A549 (cell line): ENCODE measurements around the gene MAPRE2. TPM values are rescaled to one million over a fixed set of nuclear protein-coding genes. Genes with fewer than 3 reads are reported as not detected.

Source experiments
- ATAC-seq, 2 experiments: fragments of 200-7000 bp in 1 of 2; fragments of >200 bp in 1 of 2; cut with Nextera tagmentation in 1 of 2; cut with Tn5 transposase in 1 of 2; 3 replicates each; pipeline versions ENCODE4 v1.8.0 to v1.9.1; 2018 to 2020; ENCODE audit warnings: mild to moderate bottlenecking in 1 of 2, moderate library complexity in 1 of 2
- CTCF ChIA-PET: fragments of 300-600 bp; sonication (Branson Sonifier 250); formaldehyde crosslinking; extraction: SDS; loops from one replicate; lab custom pipeline; 2021; ENCODE audit warnings: antibody characterized with exemption, inconsistent platforms; lab: Yijun Ruan, JAX
- POLR2A ChIA-PET: fragments of 350-600 bp; formaldehyde crosslinking; extraction: SDS; loops from one replicate; lab custom pipeline; 2021; ENCODE audit warnings: antibody characterized with exemption, inconsistent platforms; lab: Yijun Ruan, JAX
- DNase-seq, 2 experiments: peaks; one replicate each; pipeline versions ENCODE4 v3.0.0 to v3.0.0-alpha.2; 2011 to 2016; ENCODE audit warnings: low read depth in 1 of 2, low spot score in 1 of 2
- FAIRE-seq: peaks from 2 replicates; lab custom pipeline; 2011; peaks lifted over from hg19 to GRCh38; lab: Jason Lieb, UNC
- H3K27ac ChIP-seq, 2 experiments: fragments of >200 bp; sonication (Bioruptor Twin); formaldehyde crosslinking; 3 replicates each; pipeline ENCODE4 v1.5.1; 2016 to 2017
- H3K4me1 ChIP-seq: fragments of >200 bp; sonication (Bioruptor Twin); formaldehyde crosslinking; 3 replicates; pipeline ENCODE4 v1.6.1; 2016
- H3K4me2 ChIP-seq: fragments of >200 bp; sonication (Bioruptor Twin); formaldehyde crosslinking; 3 replicates; pipeline ENCODE4 v1.6.1; 2016
- H3K4me3 ChIP-seq: fragments of >200 bp; sonication (Bioruptor Twin); formaldehyde crosslinking; 3 replicates; pipeline ENCODE4 v1.5.1; 2016
- H3K9me3 ChIP-seq: fragments of >200 bp; sonication (Bioruptor Twin); formaldehyde crosslinking; 3 replicates; pipeline ENCODE4 v1.6.1; 2016
- CBX8 ChIP-seq: fragments of 200-600 bp; sonication (generic); IDR thresholded peaks from 2 replicates; pipeline ENCODE4 v1.6.1; 2016
- CHD2 ChIP-seq: fragments of 150-350 bp; IDR thresholded peaks from 2 replicates; pipeline ENCODE4 v1.6.1; 2014; ENCODE audit warnings: low read length; ENCODE audit not compliant: partially characterized antibody
- CTCF ChIP-seq: fragments of >200 bp; sonication (Bioruptor Twin); formaldehyde crosslinking; IDR thresholded peaks from 3 replicates; pipeline ENCODE4 v1.5.1; 2016
- EHMT2 ChIP-seq: fragments of 200-600 bp; sonication (generic); IDR thresholded peaks from 2 replicates; pipeline ENCODE4 v1.6.1; 2016; ENCODE audit warnings: antibody characterized with exemption, low read depth, mild to moderate bottlenecking, moderate library complexity
- GATA3 ChIP-seq: IDR thresholded peaks from 2 replicates; pipeline ENCODE4 v1.6.1; 2012; ENCODE audit warnings: borderline replicate concordance
- HES2 ChIP-seq: fragments of >200 bp; sonication (Bioruptor Twin); formaldehyde crosslinking; IDR thresholded peaks from 2 replicates; pipeline ENCODE4 v1.6.1; 2016
- HOXB13 ChIP-seq: fragments of 250-450 bp; sonication (Bioruptor Pico); IDR thresholded peaks from 2 replicates; pipeline ENCODE4 v1.5.0; 2020; ENCODE audit warnings: low read depth, mild to moderate bottlenecking, moderate library complexity
- JUNB ChIP-seq: fragments of >200 bp; sonication (Bioruptor Twin); formaldehyde crosslinking; IDR thresholded peaks from 2 replicates; pipeline ENCODE4 v1.6.1; 2016
- KDM1A ChIP-seq: fragments of 200-600 bp; sonication (generic); IDR thresholded peaks from 2 replicates; pipeline ENCODE4 v1.6.1; 2016; ENCODE audit warnings: low read depth, mild to moderate bottlenecking
- KDM5A ChIP-seq: fragments of 200-600 bp; sonication (generic); IDR thresholded peaks from 2 replicates; pipeline ENCODE4 v1.6.1; 2016; ENCODE audit warnings: antibody characterized with exemption, mild to moderate bottlenecking
- MAFK ChIP-seq: fragments of 450-650 bp; IDR thresholded peaks from 2 replicates; pipeline ENCODE4 v1.6.1; 2014; ENCODE audit not compliant: partially characterized antibody
- MYC ChIP-seq: IDR thresholded peaks from 2 replicates; pipeline ENCODE4 v1.6.1; 2012; ENCODE audit warnings: mild to moderate bottlenecking, inconsistent platforms, low read length, improper control_type of control experiment, borderline replicate concordance
- NFE2L2 ChIP-seq: fragments of 150-350 bp; conservative IDR thresholded peaks from 2 replicates; pipeline ENCODE4 v1.6.1; 2014; ENCODE audit warnings: low read length
- NR3C1 ChIP-seq: fragments of >200 bp; sonication (Bioruptor Twin); formaldehyde crosslinking; IDR thresholded peaks from 3 replicates; pipeline ENCODE4 v1.6.1; 2017
- PHF8 ChIP-seq: fragments of 200-600 bp; sonication (generic); IDR thresholded peaks from 2 replicates; pipeline ENCODE4 v1.6.1; 2016; ENCODE audit warnings: low read depth, mild to moderate bottlenecking, antibody characterized with exemption, moderate library complexity, borderline replicate concordance
- POLR2A ChIP-seq: IDR thresholded peaks from 2 replicates; pipeline ENCODE4 v1.6.1; 2012; ENCODE audit warnings: mild to moderate bottlenecking, low read length
- RCOR1 ChIP-seq: fragments of 150-350 bp; IDR thresholded peaks from 2 replicates; pipeline ENCODE4 v1.6.1; 2014; ENCODE audit warnings: antibody characterized with exemption, low read length, low read depth
- RNF2 ChIP-seq: fragments of 200-600 bp; sonication (generic); IDR thresholded peaks from 2 replicates; pipeline ENCODE4 v1.6.1; 2016; ENCODE audit warnings: low read depth, mild to moderate bottlenecking, antibody characterized with exemption, moderate library complexity, borderline replicate concordance
- SREBF2 ChIP-seq: fragments of 450-650 bp; IDR thresholded peaks from 2 replicates; pipeline ENCODE4 v1.6.1; 2014; ENCODE audit warnings: mild to moderate bottlenecking, moderate library complexity
- USF2 ChIP-seq: fragments of 450-650 bp; IDR thresholded peaks from 2 replicates; pipeline ENCODE4 v1.6.1; 2014; ENCODE audit warnings: antibody characterized with exemption
- ZFP36 ChIP-seq: fragments of 450-650 bp; IDR thresholded peaks from 2 replicates; pipeline ENCODE4 v1.6.1; 2014; ENCODE audit warnings: borderline replicate concordance; ENCODE audit not compliant: partially characterized antibody
- WGBS: methylation state at CpG from one replicate; pipeline ENCODE4 v1.1.6; 2017; ENCODE audit errors: missing lambda C conversion rate; 5-methylcytosine and 5-hydroxymethylcytosine counted together
- polyA plus RNA-seq, 4 experiments: library from polyadenylated mRNA; depleted of rRNA in 3 of 4; stranded (reverse); fragments of >200 nt; fragmentation: RNase III in 1 of 4; extraction: RNeasy Plus Mini Kit Qiagen cat#74134 plus additional on column Dnase treatment in 1 of 4; gene quantifications; 2 replicates in 3 of 4; 3 replicates in 1 of 4; pipeline ENCODE4 v1.2.3, GENCODE V29; 2011 to 2017
- TF ChIP-seq, protein P1 (sequence below): fragments of >200 bp; sonication (Bioruptor Twin); formaldehyde crosslinking; IDR thresholded peaks from 3 replicates; pipeline ENCODE4 v1.6.1; 2016
- TF ChIP-seq, protein P2 (sequence below): IDR thresholded peaks from 2 replicates; pipeline ENCODE4 v1.6.1; 2012
- TF ChIP-seq, protein P3 (sequence below): IDR thresholded peaks from 2 replicates; pipeline ENCODE4 v1.6.1; 2012

MAPRE2 gene
- polyA plus RNA-seq, 2 of the 4 experiments (the other 2 are of a cell fraction), result 11.4 to 59.1 TPM

DNA sequence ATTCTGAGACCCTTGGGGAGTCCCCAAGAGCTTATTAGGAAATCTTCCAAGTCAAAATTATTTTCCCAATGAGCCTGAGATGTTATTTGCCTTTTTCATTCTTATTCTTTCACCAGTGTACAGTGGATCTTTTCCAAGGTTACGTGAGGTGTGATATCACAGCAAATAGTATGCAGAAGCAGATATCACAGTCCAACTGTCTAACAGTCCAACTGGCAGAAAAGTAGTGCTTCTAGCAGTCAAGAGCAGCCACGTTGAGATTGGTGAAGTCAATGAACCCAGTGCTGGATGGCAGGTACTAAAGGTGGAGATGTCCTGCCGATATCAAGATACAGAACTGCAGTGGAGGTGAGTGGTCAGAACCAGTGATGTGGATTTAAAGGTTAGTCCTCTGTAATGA is 120.7 kb downstream of the MAPRE2 start:
- 60% methylated on average over 3 of the region's 3 CpGs for WGBS
- Histone ChIP-seq H3K9me3 (no peaks in the 10 kb centered on the region), H3K4me2 (no peak overlapping the region)
- ATAC-seq, result no peak
- ChIA-PET POLR2A (no interaction called here), CTCF (no interaction called here)
- no peak for TF ChIP-seq CTCF
- TF ChIP-seq MYC, result no peak
- TF ChIP-seq, protein P1, sequence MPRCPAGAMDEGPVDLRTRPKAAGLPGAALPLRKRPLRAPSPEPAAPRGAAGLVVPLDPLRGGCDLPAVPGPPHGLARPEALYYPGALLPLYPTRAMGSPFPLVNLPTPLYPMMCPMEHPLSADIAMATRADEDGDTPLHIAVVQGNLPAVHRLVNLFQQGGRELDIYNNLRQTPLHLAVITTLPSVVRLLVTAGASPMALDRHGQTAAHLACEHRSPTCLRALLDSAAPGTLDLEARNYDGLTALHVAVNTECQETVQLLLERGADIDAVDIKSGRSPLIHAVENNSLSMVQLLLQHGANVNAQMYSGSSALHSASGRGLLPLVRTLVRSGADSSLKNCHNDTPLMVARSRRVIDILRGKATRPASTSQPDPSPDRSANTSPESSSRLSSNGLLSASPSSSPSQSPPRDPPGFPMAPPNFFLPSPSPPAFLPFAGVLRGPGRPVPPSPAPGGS, result no peak
- TF ChIP-seq, protein P2, sequence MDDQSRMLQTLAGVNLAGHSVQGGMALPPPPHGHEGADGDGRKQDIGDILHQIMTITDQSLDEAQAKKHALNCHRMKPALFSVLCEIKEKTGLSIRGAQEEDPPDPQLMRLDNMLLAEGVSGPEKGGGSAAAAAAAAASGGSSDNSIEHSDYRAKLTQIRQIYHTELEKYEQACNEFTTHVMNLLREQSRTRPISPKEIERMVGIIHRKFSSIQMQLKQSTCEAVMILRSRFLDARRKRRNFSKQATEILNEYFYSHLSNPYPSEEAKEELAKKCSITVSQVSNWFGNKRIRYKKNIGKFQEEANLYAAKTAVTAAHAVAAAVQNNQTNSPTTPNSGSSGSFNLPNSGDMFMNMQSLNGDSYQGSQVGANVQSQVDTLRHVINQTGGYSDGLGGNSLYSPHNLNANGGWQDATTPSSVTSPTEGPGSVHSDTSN, result no peak
- TF ChIP-seq ZFP36, result no peak
- TF ChIP-seq HOXB13, result no peak
- TF ChIP-seq JUNB, result no peak
- TF ChIP-seq GATA3, result no peak
- TF ChIP-seq, all 56 proteins: peak for 0
- no peak overlapping the region for H3K4me3 ChIP-seq
- DNase-seq (no peak), FAIRE-seq (no peak)
- no peak overlapping the region for H3K27ac ChIP-seq
- 0 out of 3 replicates have a peak, but pooled peaks cover 3% of the 10 kb centered on the region for H3K4me1 ChIP-seq

- ATAC-seq (no peak), DNase-seq (no peak), FAIRE-seq (no peak)
- Histone ChIP-seq H3K27ac (no peak overlapping the region), H3K4me3 (no peak overlapping the region), H3K4me2 (no peak overlapping the region), H3K4me1 (0 out of 3 replicates have a peak, but pooled peaks cover 3% of the 10 kb centered on the region), H3K9me3 (no peaks in the 10 kb centered on the region)
- POLR2A ChIA-PET, result no interaction called here
- CTCF ChIA-PET, result no interaction called here
- peak; percentile 92 for TF ChIP-seq MAFK
- no peak for TF ChIP-seq CBX8
Observed at GRCh38 chr18:35163014-35163539, 121.9 kb downstream of the MAPRE2 start.

DNA sequence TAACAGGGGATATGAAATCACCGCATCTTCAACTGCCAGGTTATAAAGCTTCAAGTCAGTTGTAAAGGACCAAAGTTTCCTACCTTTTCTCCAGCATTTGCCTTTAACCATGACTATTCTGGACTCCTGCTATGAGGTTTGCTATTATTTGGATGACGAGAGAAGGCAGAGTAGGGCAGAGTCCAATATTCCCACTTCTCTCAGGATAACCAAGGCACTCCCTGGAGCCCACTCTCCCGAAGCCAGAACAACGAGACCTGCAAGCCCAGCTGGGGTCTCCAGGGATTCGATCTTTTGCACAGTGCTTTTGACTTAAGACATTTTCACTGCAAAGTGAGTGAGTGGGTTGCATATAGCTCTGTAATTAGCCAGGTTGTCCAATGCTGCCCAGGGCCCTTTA is 122.5 kb downstream of the MAPRE2 start:
- Histone ChIP-seq H3K27ac (no peak overlapping the region), H3K4me3 (no peak overlapping the region), H3K4me2 (no peak overlapping the region), H3K9me3 (no peaks in the 10 kb centered on the region), H3K4me1 (0 out of 3 replicates have a peak, but pooled peaks cover 3% of the 10 kb centered on the region)
- POLR2A ChIA-PET, result no interaction called here
- FAIRE-seq (no peak), DNase-seq (no peak), ATAC-seq (no peak)
- CTCF ChIA-PET, result no interaction called here
- 79% methylated on average over 5 of the region's 5 CpGs for WGBS
- TF ChIP-seq NFE2L2, result no peak
- TF ChIP-seq PHF8, result no peak
- no peak for TF ChIP-seq EHMT2
- no peak for TF ChIP-seq CHD2

GRCh38 chr18:35164133-35164532 is 122.9 kb downstream of the MAPRE2 start:
- TF ChIP-seq, protein P3, sequence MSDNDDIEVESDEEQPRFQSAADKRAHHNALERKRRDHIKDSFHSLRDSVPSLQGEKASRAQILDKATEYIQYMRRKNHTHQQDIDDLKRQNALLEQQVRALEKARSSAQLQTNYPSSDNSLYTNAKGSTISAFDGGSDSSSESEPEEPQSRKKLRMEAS, result no peak
- TF ChIP-seq KDM5A (no peak), RCOR1 (no peak), USF2 (no peak), HES2 (no peak), CBX8 (no peak), HOXB13 (no peak), KDM1A (no peak), RNF2 (no peak), SREBF2 (no peak), NR3C1 (no peak), POLR2A (no peak)
- TF ChIP-seq, all 56 proteins: peak for 0
- Histone ChIP-seq H3K27ac (no peak overlapping the region), H3K4me2 (no peak overlapping the region), H3K9me3 (no peaks in the 10 kb centered on the region), H3K4me3 (no peak overlapping the region), H3K4me1 (0 out of 3 replicates have a peak, but pooled peaks cover 3% of the 10 kb centered on the region)
- FAIRE-seq (no peak), ATAC-seq (no peak), DNase-seq (no peak)
- ChIA-PET POLR2A (no interaction called here), CTCF (interaction anchor here (1.4 kb wide), 1 partner anchor 10 kb away, joined by 3 read pairs; no protein-coding TSS in a partner anchor)
- WGBS, result 60% methylated on average over 6 of the region's 6 CpGs
